Panc1 (cell line): ENCODE data around the gene REPIN1. TPM values are rescaled to one million over a fixed set of nuclear protein-coding genes. Genes with fewer than 3 reads are reported as not detected.
A peak's percentile ranks its signal among the peaks of the same experiment; 100 is the strongest.

Experiments
- ATAC-seq: fragments of 200-7000 bp; cut with Tn5 transposase; 2 replicates; pipeline ENCODE4 v1.9.1; 2020; ENCODE audit warnings: mild to moderate bottlenecking, moderate library complexity
- BruUV-seq: library from RNA; stranded (reverse); fragments of 400-500 nt; replicated peaks from 2 replicates; lab custom pipeline; 2021; lab: Mats Ljungman, UMichigan
- CTCF ChIA-PET: fragments of 300-600 bp; sonication (Branson Sonifier 250); formaldehyde crosslinking; loops from one replicate; lab custom pipeline; 2022; ENCODE audit warnings: antibody characterized with exemption; lab: Charles Lee
- POLR2A ChIA-PET: fragments of 300-600 bp; sonication (Branson Sonifier 250); formaldehyde crosslinking; loops from one replicate; lab custom pipeline; 2022; ENCODE audit warnings: antibody characterized with exemption; lab: Charles Lee
- DNase-seq: peaks from one replicate; pipeline ENCODE4 v3.0.0-alpha.2; 2010; ENCODE audit warnings: low read depth, low spot score
- H3K27ac ChIP-seq: 2 replicates; pipeline ENCODE4 v1.5.1; 2011; ENCODE audit warnings: mild to moderate bottlenecking, low read length, inconsistent platforms
- H3K27me3 ChIP-seq: fragments of 200-500 bp; sonication (Bioruptor generic); 2 replicates; pipeline ENCODE4 v1.6.0; 2014; ENCODE audit warnings: low read length, inconsistent platforms; ENCODE audit not compliant: control insufficient read depth, insufficient read depth
- H3K36me3 ChIP-seq: fragments of 200-500 bp; sonication (Bioruptor generic); 2 replicates; pipeline ENCODE4 v1.5.1; 2014; ENCODE audit warnings: inconsistent platforms, mild to moderate bottlenecking, low read length, moderate library complexity; ENCODE audit not compliant: control insufficient read depth, insufficient read depth
- H3K4me1 ChIP-seq: 2 replicates; pipeline ENCODE4 v1.5.1; 2011; ENCODE audit warnings: inconsistent platforms, mild to moderate bottlenecking, low read length, moderate library complexity; ENCODE audit not compliant: control insufficient read depth, insufficient read depth
- H3K4me3 ChIP-seq, 2 experiments: 2 replicates each; pipeline ENCODE4 v1.5.1; 2011 to 2012; ENCODE audit warnings: low read depth in 2 of 2, low read length in 2 of 2, mild to moderate bottlenecking in 2 of 2, inconsistent platforms in 1 of 2, moderate library complexity in 1 of 2
- H3K9me3 ChIP-seq: fragments of 200-500 bp; sonication (Bioruptor generic); 2 replicates; pipeline ENCODE4 v1.5.1; 2014; ENCODE audit warnings: low read depth, mild to moderate bottlenecking, inconsistent platforms, low read length, moderate library complexity; ENCODE audit not compliant: control insufficient read depth, insufficient read depth
- CTCF ChIP-seq: fragments of 450-650 bp; IDR thresholded peaks from 2 replicates; pipeline ENCODE4 v1.5.1; 2017; ENCODE audit warnings: mild to moderate bottlenecking
- POLR2AphosphoS5 ChIP-seq: IDR thresholded peaks from 2 replicates; pipeline ENCODE4 v1.6.1; 2012; ENCODE audit warnings: mild to moderate bottlenecking, low read depth, low read length, moderate library complexity
- REST ChIP-seq, 2 experiments: IDR thresholded peaks; 2 replicates each; pipeline ENCODE4 v1.6.1; 2011 to 2012; ENCODE audit warnings: low read depth in 2 of 2, control low read depth in 1 of 2, low read length in 1 of 2, mild to moderate bottlenecking in 1 of 2, moderate library complexity in 1 of 2; ENCODE audit not compliant: insufficient read depth in 1 of 2
- SIN3A ChIP-seq: IDR thresholded peaks from 2 replicates; pipeline ENCODE4 v1.6.1; 2012; ENCODE audit warnings: low read depth, mild to moderate bottlenecking, low read length, moderate library complexity, borderline replicate concordance; ENCODE audit not compliant: insufficient read depth
- TCF7L2 ChIP-seq: IDR thresholded peaks from 2 replicates; pipeline ENCODE4 v1.6.1; 2011; ENCODE audit warnings: mild to moderate bottlenecking, low read depth, low read length, inconsistent platforms
- in situ Hi-C: cut with HindIII; loops from 2 replicates; pipeline ENCODE4 v1.10.0; 2016; ENCODE audit warnings: low sequenced_read_pairs, low pct_unique_long_range_greater_than_20kb
- intact Hi-C: fragments of 100-400 bp; cut with micrococcal nuclease; formaldehyde crosslinking; loops from one replicate; pipeline ENCODE4 v1.10.0; 2022; ENCODE audit not compliant: unreplicated experiment
- total RNA-seq: library from RNA; stranded (reverse); gene quantifications from one replicate; pipeline ENCODE4 v1.2.1, GENCODE V29; 2021; ENCODE audit not compliant: unreplicated experiment

REPIN1 gene
- total RNA-seq, 1 experiment from 2014 or later = 209 TPM

- POLR2A ChIA-PET = interaction anchor here (0.6 to 1.8 kb wide), 3 partner anchors 8 to 51 kb away, joined by 3 to 10 read pairs (median 6); no protein-coding TSS in a partner anchor
- TF ChIP-seq CTCF (no peak), REST (IDR thresholded peaks at IDR 0.05; ENCODE audit: insufficient read depth in 1 of 2, low read depth in 2 of 2, low read length in 1 of 2) (no peak), POLR2AphosphoS5 (no peak), TCF7L2 (no peak), SIN3A (no peak)
- CTCF ChIA-PET = no interaction called here
- DNase-seq (no peak), ATAC-seq (no peak)
- intact Hi-C loops (no loop called here), in situ Hi-C loops (no loop called here)
- Histone ChIP-seq H3K4me3 (peak overlapping the region; percentile 96 to 97), H3K9me3 (no peaks in the 10 kb centered on the region), H3K27me3 (no peaks in the 10 kb centered on the region), H3K4me1 (peaks cover 50% of the 10 kb centered on the region), H3K36me3 (peaks cover 9% of the 10 kb centered on the region), H3K27ac (peak overlapping the region; percentile 99)
- BruUV-seq = no TSS peak
Observed at GRCh38 chr7:150369748-150370501, 1.3 kb downstream of the REPIN1 start.

- DNase-seq (no peak), ATAC-seq (no peak)
- no peaks in the 10 kb centered on the region for H3K27me3 ChIP-seq
- in situ Hi-C loops (no loop called here), intact Hi-C loops (no loop called here)
- CTCF ChIA-PET = no interaction called here
- peak overlapping the region; percentile 96 to 97 for H3K4me3 ChIP-seq
- H3K27ac ChIP-seq = peak overlapping the region; percentile 99
- POLR2A ChIA-PET = no interaction called here
- BruUV-seq = TSS peak; percentile 56
- TF ChIP-seq REST (IDR thresholded peaks at IDR 0.05; ENCODE audit: insufficient read depth in 1 of 2, low read depth in 2 of 2, low read length in 1 of 2) (no peak), TCF7L2 (no peak), SIN3A (no peak), CTCF (no peak), POLR2AphosphoS5 (no peak)
- H3K4me1 ChIP-seq = peaks cover 50% of the 10 kb centered on the region
- H3K9me3 ChIP-seq = no peaks in the 10 kb centered on the region
- peaks cover 9% of the 10 kb centered on the region for H3K36me3 ChIP-seq
Observed at GRCh38 chr7:150370612-150371071, 2.0 kb downstream of the REPIN1 start.
